NB4 (cell line): Measurements from ENCODE around the gene NCOA6.

Source experiments
- DNase-seq: peaks from one replicate; pipeline ENCODE4 v3.0.0; 2010; ENCODE audit warnings: low read depth
- H3K4me3 ChIP-seq: one replicate; pipeline ENCODE4 v1.5.1; 2011; ENCODE audit warnings: mild to moderate bottlenecking, low read depth, low read length, moderate library complexity
- CTCF ChIP-seq: IDR thresholded peaks from one replicate; pipeline ENCODE4 v1.5.1; 2012; ENCODE audit warnings: low read depth, low read length
- MAX ChIP-seq: IDR thresholded peaks from 2 replicates; pipeline ENCODE4 v1.6.1; 2011; ENCODE audit warnings: low read depth, low read length
- MYC ChIP-seq: IDR thresholded peaks from 2 replicates; pipeline ENCODE4 v1.6.1; 2011; ENCODE audit warnings: low read depth, low read length
- POLR2A ChIP-seq: IDR thresholded peaks from 2 replicates; pipeline ENCODE4 v1.6.1; 2011; ENCODE audit warnings: mild to moderate bottlenecking; ENCODE audit not compliant: insufficient read length; ENCODE audit errors: extremely low read depth

The NCOA6 gene

GRCh38 chr20:34824806-34825529, 483 bp downstream of the NCOA6 start:
- peak; percentile 80 for DNase-seq
- H3K4me3 ChIP-seq = peak overlapping the region; percentile 95
- no peak for TF ChIP-seq CTCF
- TF ChIP-seq POLR2A = no peak
- no peak for TF ChIP-seq MAX
- no peak for TF ChIP-seq MYC

- TF ChIP-seq CTCF (no peak), POLR2A (no peak), MAX (no peak), MYC (0 out of 2 replicates have a peak, but pooled peaks have one; percentile 10)
- peak overlapping the region; percentile 95 for H3K4me3 ChIP-seq
- peak; percentile 76 for DNase-seq
Observed at GRCh38 chr20:34824452-34824805, 1.0 kb downstream of the NCOA6 start.

- peak overlapping the region; percentile 95 for H3K4me3 ChIP-seq
Observed at GRCh38 chr20:34824026-34824425, 1.4 kb downstream of the NCOA6 start.

GRCh38 chr20:34820805-34821578, 4.5 kb downstream of the NCOA6 start:
- no peak for DNase-seq
- no peak overlapping the region for H3K4me3 ChIP-seq
- TF ChIP-seq POLR2A (no peak), MAX (no peak), CTCF (no peak), MYC (no peak)

More at GRCh38 chr20:34824026-34824425, 1.4 kb downstream of the NCOA6 start:
- no peak for TF ChIP-seq POLR2A
- no peak for TF ChIP-seq MAX
- no peak for TF ChIP-seq CTCF
- TF ChIP-seq MYC = no peak
- DNase-seq = no peak

GRCh38 chr20:34817801-34818200, 7.7 kb downstream of the NCOA6 start:
- DNase-seq = no peak
- H3K4me3 ChIP-seq = no peak overlapping the region
- no peak for TF ChIP-seq MAX
- no peak for TF ChIP-seq POLR2A
- no peak for TF ChIP-seq CTCF
- TF ChIP-seq MYC = no peak
